Stomach (tissue), 9 donors: ENCODE results near the gene REM1. TPM values are rescaled to one million over a fixed set of nuclear protein-coding genes. Genes with fewer than 3 reads are reported as not detected.
A peak's percentile ranks its signal among the peaks of the same experiment; 100 is the strongest.

Experiments used
- DNase-seq, 2 donors: peaks; one replicate each; pipeline versions ENCODE4 v3.0.0 to v3.0.0-alpha.2; 2013 to 2019
- H3K27ac ChIP-seq, 5 donors: fragments of 200-600 bp in 4 of 5; sonication (generic) in 4 of 5; one replicate each; pipeline ENCODE4 v1.5.1; 2013 to 2019; ENCODE audit warnings: mild to moderate bottlenecking in 1 of 5, moderate library complexity in 1 of 5
- H3K27me3 ChIP-seq, 3 donors: fragments of 200-600 bp; sonication (generic); one replicate each; pipeline ENCODE4 v1.5.1; 2017 to 2019; ENCODE audit warnings: mixed run types in 1 of 3
- H3K36me3 ChIP-seq, 4 donors: fragments of 200-600 bp; sonication (generic); 1 replicate in 3 of 4; 2 replicates in 1 of 4; pipeline ENCODE4 v1.5.1; 2016 to 2019
- H3K4me1 ChIP-seq, 4 donors: fragments of 200-600 bp; sonication (generic); one replicate each; pipeline ENCODE4 v1.5.1; 2016 to 2019
- H3K4me3 ChIP-seq, 4 donors: fragments of 200-600 bp; sonication (generic) in 3 of 4; one replicate each; pipeline ENCODE4 v1.5.1; 2016 to 2019; ENCODE audit warnings: mild to moderate bottlenecking in 1 of 4
- H3K9me3 ChIP-seq, 4 donors: fragments of 200-600 bp; sonication (generic); one replicate each; pipeline ENCODE4 v1.5.1; 2016 to 2019
- CTCF ChIP-seq, 7 experiments: fragments of 450-650 bp in 4 of 7; fragments of 200-600 bp in 3 of 7; sonication (generic) in 3 of 7; IDR thresholded peaks; one replicate each; pipeline ENCODE4 v1.5.1; 2016 to 2019; ENCODE audit warnings: antibody characterized with exemption in 7 of 7, control low read depth in 2 of 7, mild to moderate bottlenecking in 1 of 7
- EP300 ChIP-seq: sonication (generic); formaldehyde crosslinking; IDR thresholded peaks from one replicate; pipeline ENCODE4 v1.6.1; 2017; ENCODE audit warnings: antibody characterized with exemption
- POLR2A ChIP-seq, 4 donors: fragments of 450-650 bp; IDR thresholded peaks; one replicate each; pipeline ENCODE4 v1.6.1; 2016; ENCODE audit warnings: antibody characterized with exemption in 4 of 4, control low read depth in 2 of 4, mild to moderate bottlenecking in 1 of 4, moderate library complexity in 1 of 4
- POLR2AphosphoS5 ChIP-seq, 3 donors: sonication (generic); formaldehyde crosslinking; IDR thresholded peaks; one replicate each; pipeline ENCODE4 v1.6.1; 2016; ENCODE audit warnings: antibody characterized with exemption in 3 of 3
- WGBS, 5 donors: extraction: QIAGEN DNeasy Blood & Tissue Kit in 3 of 5; methylation state at CpG; one replicate each; pipeline versions ENCODE4 v1.1.5 to v1.1.7; 2013 to 2018; 5-methylcytosine and 5-hydroxymethylcytosine counted together
- intact Hi-C: fragments of 100-400 bp; cut with DNase I; formaldehyde crosslinking; loops from one replicate; pipeline ENCODE4 v1.15.1; 2023; ENCODE audit warnings: low total_unique reads
- polyA plus RNA-seq, 3 donors: library from polyadenylated mRNA; stranded (reverse); fragments of 200-250 nt; gene quantifications; one replicate each; pipeline ENCODE4 v1.2.3, GENCODE V29; 2013
- total RNA-seq, 5 donors: library from RNA; depleted of rRNA; stranded (reverse); fragments of >200 nt; gene quantifications; one replicate each; pipeline versions ENCODE4 v1.1.0 to v1.2.3, GENCODE V29; 2014 to 2016
- donor health status: healthy with polysubstance abuse.
- donor health status: Bipolar disorder and iron deficiency.
- donor health status: healthy.

The REM1 gene
- total and polyA plus RNA-seq, 8 donors, result 1.1 to 2.1 (median 1.3) TPM; not detected in 3

- no peaks in the 10 kb centered on the region for H3K36me3 ChIP-seq
- intact Hi-C loops, result no loop called here
- no peak overlapping the region for H3K4me3 ChIP-seq
- peaks cover 0 to 5% (median 4%) of the 10 kb centered on the region in 4 donors for H3K4me1 ChIP-seq
- no peaks in the 10 kb centered on the region for H3K9me3 ChIP-seq
- 91 to 96% (median 95%) methylated on average over 3 of the region's 3 CpGs for WGBS, 5 donors
- no peak for DNase-seq
- TF ChIP-seq EP300 (no peak), POLR2A (IDR thresholded peaks at IDR 0.05) (no peak), CTCF (IDR thresholded peaks at IDR 0.05) (no peak), POLR2AphosphoS5 (IDR thresholded peaks at IDR 0.05) (no peak)
- H3K27ac ChIP-seq, result no peak overlapping the region
- H3K27me3 ChIP-seq, result peaks cover 0 to 4% (median 3%) of the 10 kb centered on the region in 3 donors
Observed at GRCh38 chr20:31490752-31491151, 15.7 kb downstream of the REM1 start.

GRCh38 chr20:31494131-31494530 is 19.0 kb downstream of the REM1 start:
- DNase-seq, result peak in 1 of 2 donors; percentile 54
- Histone ChIP-seq H3K27ac (no peak overlapping the region), H3K9me3 (no peaks in the 10 kb centered on the region)

GRCh38 chr20:31496761-31497295 is 21.7 kb downstream of the REM1 start:
- peaks cover 0 to 10% (median 2%) of the 10 kb centered on the region in 4 donors for H3K4me1 ChIP-seq
- H3K27me3 ChIP-seq, result peaks cover 0 to 9% (median 0%) of the 10 kb centered on the region in 3 donors
- H3K9me3 ChIP-seq, result no peaks in the 10 kb centered on the region
- no peaks in the 10 kb centered on the region for H3K36me3 ChIP-seq
- 12 to 27% (median 19%) methylated on average over 12 to 15 of the region's 15 CpGs for WGBS, 5 donors
- intact Hi-C loops, result no loop called here
- DNase-seq, result peak in 1 of 2 donors; percentile 89
- TF ChIP-seq POLR2A (IDR thresholded peaks at IDR 0.05) (no peak), POLR2AphosphoS5 (IDR thresholded peaks at IDR 0.05) (no peak), EP300 (no peak), CTCF (IDR thresholded peaks at IDR 0.05) (no peak)
- H3K4me3 ChIP-seq, result peak overlapping the region in 1 of 4 donors; percentile 4
- H3K27ac ChIP-seq, result peak overlapping the region in 4 of 5 donors; percentile 9 to 37 (median 25)

More at GRCh38 chr20:31494131-31494530, 19.0 kb downstream of the REM1 start:
- Histone ChIP-seq H3K27me3 (peaks cover 0 to 9% (median 0%) of the 10 kb centered on the region in 3 donors), H3K4me3 (no peak overlapping the region), H3K4me1 (peaks cover 0 to 10% (median 2%) of the 10 kb centered on the region in 4 donors), H3K36me3 (no peaks in the 10 kb centered on the region)
- intact Hi-C loops, result no loop called here
- 46 to 59% (median 51%) methylated on average over 2 of the region's 2 CpGs for WGBS, 5 donors
- TF ChIP-seq EP300, result no peak
- no peak for TF ChIP-seq CTCF (IDR thresholded peaks at IDR 0.05)
- TF ChIP-seq POLR2A (IDR thresholded peaks at IDR 0.05), result no peak
- TF ChIP-seq POLR2AphosphoS5 (IDR thresholded peaks at IDR 0.05), result no peak

GRCh38 chr20:31497838-31498540 is 22.9 kb downstream of the REM1 start:
- Histone ChIP-seq H3K4me3 (no peak overlapping the region), H3K9me3 (no peaks in the 10 kb centered on the region), H3K36me3 (no peaks in the 10 kb centered on the region), H3K27ac (peak overlapping the region in 2 of 5 donors; percentile 14 to 15), H3K4me1 (peaks cover 0 to 13% (median 3%) of the 10 kb centered on the region in 4 donors), H3K27me3 (peaks cover 0 to 9% (median 0%) of the 10 kb centered on the region in 3 donors)
- TF ChIP-seq POLR2A (IDR thresholded peaks at IDR 0.05) (no peak), CTCF (IDR thresholded peaks at IDR 0.05) (no peak), POLR2AphosphoS5 (IDR thresholded peaks at IDR 0.05) (no peak), EP300 (no peak)
- 26 to 34% (median 27%) methylated on average over 6 of the region's 6 CpGs for WGBS, 5 donors
- intact Hi-C loops, result no loop called here
- peak in 1 of 2 donors; percentile 54 for DNase-seq
